Stimulated activated CD8-positive, alpha-beta memory T cell treated with anti-CD3 and anti-CD28 coated beads, Interleukin-15, amount 100 ng/mL, for 4 hours (primary cell): ENCODE measurements around the gene PRKG1.
"Not testable (repeated sequence)": the region's sequence is repeated elsewhere in the genome, so short reads cannot be mapped to it uniquely, and the experiment has no call there.

ENCODE experiments used
- DNase-seq, 2 donors: peaks; one replicate each; pipeline ENCODE4 v3.0.0-alpha.2; 2020; ENCODE audit warnings: low read depth in 2 of 2

PRKG1 gene

DNA sequence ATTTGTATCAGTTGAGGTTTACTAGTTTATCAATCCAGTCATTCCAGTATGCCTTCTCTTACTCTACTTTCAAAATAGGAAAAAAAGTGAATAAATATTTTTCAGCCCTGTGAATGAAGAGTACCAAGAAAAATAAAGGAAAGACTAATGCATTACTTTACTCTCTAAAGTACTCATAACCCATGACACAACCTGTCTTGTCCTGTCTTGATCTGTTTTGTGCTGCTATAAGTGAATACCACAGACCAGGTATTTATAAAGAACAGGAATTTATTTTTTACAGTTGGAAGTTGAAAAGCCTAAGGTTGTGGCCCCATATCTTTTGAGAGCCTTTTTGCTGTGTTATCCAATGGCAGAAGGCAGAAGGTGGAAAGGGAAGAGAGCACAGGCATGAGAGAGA, 1045.2 kb downstream of the PRKG1 start:
- no peak for DNase-seq

DNA sequence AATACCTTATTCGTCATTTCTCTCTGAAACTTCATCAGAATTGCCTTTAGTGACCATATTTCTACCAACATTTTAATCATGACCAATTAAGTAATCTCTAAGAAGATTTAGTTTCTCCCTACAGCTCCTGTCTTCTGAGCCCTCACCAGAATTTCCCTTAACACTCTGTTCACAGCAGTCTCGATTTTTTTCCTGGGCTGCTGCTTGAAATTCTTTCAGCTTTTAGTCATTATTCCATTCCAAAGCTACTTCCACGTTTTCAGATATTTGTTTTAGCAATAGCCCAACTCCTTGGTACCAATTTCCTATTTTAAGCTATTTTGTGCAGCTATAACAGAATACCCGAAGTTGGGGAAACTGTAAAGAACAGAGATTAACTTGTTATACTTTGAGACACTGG, 1047.4 kb downstream of the PRKG1 start:
- no peak for DNase-seq

DNA sequence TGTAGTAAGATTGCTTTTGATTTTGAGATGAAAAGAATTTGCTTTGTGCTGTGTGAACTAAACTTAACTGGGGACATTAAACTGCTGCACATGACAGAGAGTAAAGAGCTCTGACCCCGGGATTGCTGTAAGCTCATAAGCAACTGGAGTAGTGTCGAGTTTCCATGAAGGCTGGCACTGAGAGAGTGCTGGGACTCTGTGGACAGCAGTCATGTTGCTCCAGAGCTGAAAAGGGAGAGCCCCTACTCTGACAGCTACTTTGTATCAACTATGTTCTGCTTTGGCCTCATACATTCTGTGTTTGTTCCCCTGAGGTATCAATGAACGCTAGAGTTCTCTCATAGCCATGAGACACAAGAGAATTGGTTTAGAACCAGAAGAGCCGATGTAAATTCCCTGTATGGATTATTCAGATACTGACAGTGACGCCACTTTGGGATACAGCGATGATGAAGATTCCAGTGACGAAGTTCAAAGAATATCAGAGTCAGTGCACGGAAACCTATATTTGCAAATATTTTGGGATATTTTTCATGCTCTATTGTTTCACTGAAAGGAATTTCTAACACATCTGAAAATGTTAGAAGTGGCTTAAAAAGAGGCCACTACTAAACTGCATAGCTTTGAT, 1053.9 kb downstream of the PRKG1 start:
- DNase-seq = no peak

DNA sequence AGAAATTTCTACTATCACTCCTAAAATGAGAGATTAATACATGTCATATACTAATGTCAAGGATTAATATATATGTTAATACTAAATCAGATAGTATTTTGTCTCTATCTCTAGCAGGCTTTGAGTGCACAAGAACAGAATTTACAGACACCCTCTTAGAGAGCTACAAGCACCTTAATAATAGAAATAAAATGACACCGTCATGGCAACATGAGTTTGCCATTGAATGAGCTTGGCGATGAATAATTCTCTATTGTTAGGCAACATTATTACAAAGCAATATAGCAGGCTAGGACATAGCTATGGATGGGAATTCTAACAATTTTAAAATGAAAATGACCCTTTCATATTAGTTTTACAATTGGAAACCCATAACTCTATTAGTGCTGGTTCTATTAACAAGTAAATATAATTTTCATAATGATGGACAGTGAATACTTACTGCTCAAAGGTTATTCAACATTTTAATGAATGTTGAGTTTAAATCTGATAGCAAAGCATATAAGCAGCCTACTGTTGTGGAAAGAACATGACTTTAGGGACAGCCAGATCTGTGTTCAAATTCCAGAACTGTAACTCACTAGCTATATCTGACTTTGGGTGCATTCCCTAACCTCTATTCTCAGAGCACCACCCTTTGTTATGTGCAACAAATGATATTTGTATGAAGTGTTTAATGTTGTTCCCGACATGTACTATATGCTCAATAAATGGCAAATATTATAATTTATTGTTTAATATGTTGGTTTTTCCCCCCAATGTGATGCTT, 1055.3 kb downstream of the PRKG1 start:
- no peak for DNase-seq

DNA sequence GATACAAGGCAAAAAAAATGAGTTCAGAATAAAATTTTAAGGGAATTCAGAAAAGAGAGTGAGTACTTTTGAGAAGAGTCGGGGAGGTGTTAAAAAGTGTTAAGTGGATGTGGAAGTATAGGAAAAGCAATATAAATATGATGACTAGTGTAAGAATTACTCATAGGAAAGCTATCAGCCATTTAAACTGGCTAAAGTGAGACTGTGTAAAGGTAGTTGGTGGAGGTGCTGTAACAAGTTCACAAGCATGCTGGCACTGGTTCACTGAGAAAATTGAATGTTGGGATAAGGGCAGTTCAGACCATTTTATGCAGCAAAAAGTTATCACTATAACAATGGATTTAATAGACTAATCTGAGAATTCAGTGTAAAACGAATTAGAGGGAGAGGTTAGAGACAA, 1060.8 kb downstream of the PRKG1 start:
- no peak for DNase-seq

DNA sequence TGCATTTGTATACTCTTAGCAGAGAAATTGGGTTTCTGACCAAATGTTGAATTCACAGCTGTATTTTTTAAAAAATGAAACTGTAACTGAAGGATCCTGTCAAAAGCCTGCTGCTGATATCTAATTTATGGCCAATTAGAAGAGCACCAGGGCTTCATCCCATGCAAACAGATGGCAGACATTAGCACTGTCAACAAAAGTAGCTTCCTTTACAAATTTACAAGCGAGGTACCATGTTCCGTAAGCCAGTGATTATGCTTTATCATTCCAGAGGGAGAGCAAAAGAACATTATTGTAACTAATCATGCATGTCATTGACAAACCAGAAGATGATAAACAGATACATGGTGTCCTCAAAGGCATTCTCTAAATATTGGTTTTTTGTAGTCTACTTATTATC, 1062.6 kb downstream of the PRKG1 start:
- DNase-seq = no peak

DNA sequence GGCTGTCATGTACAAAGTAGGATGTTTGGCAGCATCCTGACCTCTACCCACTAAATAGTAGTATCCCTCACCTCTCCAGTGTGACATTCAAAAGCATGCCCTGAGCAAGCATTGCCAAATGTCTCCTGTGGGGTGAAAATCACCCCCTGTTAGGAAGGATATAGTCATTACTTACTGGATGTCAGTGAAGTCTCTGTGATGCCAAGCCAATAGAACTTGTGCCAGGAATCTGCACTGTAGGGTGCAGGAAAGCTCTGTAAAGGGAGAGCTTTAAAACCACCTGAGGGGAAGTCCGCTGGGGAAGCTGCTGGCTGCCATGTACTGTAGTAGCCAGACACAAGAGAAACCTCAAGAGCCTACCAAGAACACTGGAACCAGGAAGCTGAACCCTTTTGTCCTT, 1069.1 kb downstream of the PRKG1 start:
- no peak for DNase-seq

DNA sequence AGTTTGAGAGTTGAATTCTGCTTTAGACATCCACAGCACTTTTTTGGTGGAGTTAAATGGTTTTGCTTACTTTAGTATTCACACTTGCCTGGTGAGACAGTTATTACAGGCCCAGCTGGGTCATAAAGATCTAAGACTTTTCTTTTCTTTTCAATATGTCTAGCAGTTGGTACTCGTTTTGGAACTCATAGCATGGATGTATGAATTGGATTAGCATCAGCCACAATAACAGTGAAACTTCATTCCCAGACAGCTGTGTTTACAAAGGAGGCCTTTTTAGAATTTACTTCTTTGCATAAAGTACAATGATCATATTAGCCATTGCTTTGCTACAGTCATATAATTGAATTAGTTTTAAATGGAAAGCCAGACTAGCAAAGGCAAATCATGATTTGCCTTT, 1071.3 kb downstream of the PRKG1 start:
- no peak for DNase-seq

DNA sequence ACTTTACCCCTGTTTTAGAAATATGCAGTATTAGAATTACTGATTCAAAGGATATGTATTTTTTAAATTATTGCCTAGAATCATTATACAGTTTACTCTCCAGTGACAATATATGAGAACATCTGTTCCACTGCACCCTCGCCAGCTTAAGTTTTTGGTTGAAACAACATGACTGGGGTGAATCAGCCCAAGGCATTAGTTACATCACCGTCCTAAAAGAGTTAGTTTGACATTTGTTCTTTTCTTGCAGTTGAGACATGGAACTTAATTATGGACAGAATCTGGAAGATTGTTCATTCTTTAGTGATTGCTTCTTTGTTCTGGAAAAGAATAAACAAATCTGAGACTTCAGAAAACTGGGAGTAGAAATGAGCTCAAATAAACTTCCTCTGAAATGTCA, 1072.5 kb downstream of the PRKG1 start:
- no peak for DNase-seq

DNA sequence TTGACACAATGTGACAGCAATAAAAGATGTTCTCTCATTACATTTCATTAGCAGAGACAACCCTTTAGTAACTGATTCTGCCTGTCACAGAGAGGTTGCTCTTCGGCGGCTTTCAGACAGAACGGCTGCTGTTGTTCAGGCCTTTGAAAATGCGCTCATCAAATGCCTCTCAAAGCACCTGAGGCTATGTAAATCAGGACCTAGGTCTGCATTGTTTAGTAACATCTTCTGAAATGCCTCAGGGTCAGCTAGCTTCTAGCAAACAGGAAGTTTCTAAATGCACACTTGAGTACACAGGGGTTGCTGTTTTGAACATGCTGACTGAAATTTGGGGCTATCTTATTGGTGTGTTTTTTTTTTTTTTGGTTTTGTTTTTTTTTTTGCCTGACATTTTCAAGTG, 1096.5 kb downstream of the PRKG1 start:
- DNase-seq = no peak

DNA sequence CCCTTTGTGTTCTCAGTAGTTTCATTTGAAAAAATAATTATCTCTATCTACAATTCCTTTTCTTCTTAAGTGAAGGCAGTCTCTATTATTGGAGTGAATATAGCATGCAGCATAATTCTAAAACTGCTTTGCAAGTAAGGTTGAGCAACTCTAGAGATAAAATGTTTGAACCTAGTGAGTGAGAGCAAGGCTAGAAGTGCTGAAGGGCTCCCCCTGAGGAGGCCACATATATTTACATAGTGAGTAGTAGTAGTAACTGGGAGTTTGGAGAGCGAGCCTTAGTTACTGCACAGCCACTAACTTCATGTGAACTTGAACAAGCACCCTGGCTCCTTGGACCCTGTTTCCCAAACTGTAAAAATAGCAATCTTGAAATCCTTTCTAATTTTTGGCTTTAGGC, 1098.3 kb downstream of the PRKG1 start:
- no peak for DNase-seq

DNA sequence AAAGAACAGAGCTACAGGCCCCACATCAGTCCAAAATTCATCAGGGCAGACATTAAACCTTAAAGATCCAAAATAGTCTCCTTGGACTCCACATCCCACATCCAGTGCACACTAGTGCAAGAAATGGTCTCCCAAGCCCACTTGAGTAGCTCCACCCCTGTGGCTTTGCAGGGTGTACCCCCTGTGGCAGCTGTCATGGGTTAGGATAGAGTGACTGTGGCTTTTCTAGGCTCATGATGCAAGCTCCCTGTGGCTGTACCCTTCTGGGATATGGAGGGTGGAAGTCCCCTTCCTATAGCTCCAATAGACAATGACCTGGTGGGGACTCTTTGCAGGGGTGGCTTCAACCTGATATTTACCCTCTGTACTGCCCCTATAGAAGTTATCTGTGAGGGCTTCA, 1111.0 kb downstream of the PRKG1 start:
- no peak for DNase-seq

DNA sequence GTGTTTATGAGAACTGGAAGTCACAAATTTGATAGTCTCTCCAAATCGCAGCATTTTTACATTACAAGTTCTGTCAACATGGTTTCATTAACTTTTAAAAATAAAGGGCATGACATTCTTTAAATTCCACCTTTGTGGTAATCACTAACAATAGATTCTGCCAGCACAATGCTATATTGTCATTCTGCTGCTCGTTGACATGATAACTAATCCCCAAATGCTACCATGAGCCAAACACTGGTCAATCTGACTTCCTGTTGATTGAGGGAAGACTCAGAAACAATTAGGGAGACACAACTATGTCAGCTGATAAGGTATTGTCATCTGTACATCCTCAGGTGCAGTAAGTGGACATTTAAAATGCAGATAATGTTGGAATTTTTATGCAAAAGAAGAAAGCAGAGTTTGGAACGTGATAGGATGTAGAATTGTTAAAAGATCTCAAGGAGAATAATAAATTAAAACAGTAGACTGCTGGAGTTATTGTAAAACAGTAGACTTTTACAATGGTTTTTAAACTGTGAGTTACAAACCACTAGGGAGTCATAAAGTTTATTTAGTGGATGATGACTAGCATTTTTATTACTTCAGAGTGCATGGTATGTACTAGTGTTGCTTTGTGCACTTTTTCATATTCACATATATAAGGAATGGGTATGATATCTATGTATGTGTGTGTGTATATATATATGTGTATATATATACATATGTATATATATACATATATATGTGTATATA, 1113.4 kb downstream of the PRKG1 start:
- DNase-seq = no peak

DNA sequence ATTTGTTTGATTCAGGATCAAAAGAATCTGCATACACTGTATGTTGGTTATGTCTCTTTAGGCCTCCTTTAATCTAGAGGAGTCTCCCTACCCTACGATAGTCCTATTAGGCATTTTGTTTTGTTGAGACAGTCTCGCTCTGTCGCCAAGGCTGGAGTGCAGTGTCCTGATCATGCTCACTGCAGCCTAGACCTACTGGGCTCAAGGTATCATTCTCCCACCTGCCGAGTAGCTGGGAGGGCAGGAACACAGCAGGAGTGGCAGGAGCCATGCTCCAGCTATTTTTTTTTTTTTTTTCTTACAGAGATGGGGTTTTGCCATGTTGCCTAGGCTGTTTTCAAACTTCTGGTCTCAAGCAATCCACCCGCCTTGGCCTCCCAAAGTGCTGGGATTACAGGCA, 1116.8 kb downstream of the PRKG1 start:
- no peak for DNase-seq

DNA sequence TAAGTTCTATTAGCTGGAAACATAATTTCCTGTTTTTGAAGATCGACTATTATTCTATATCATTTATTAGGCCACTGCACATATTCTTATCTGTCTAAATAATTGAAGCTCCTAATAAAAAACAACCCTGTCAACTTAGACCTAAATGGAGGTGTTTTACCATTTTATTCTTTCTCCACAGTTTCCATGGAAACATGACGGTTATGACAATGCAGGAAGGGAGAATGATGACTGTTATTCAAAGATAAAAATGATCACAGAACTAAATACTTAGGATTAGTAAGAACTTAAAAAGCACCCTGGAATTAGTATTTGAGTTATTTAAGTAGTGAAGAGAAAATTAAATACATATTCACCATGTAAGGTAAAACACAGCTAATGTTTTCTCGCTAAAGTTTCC, 1119.9 kb downstream of the PRKG1 start:
- no peak for DNase-seq

DNA sequence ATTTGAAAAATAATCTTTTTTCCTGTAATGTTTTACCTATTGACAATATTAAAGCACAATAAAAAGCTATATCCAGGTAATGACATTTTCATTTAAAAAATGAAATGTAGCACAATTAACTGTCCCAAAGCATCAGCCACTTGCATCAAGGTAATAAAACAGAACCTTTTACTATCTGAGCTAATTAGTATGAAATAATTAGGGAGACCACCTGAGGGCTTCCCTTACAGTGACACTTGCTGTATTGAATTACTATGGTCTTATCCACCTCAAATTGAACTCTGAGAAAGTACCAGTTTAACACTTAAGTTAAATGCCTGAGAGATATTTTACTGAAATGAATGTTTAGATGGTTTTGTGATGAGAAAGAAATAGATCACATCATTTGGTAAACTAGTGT, 1120.4 kb downstream of the PRKG1 start:
- no peak for DNase-seq

DNA sequence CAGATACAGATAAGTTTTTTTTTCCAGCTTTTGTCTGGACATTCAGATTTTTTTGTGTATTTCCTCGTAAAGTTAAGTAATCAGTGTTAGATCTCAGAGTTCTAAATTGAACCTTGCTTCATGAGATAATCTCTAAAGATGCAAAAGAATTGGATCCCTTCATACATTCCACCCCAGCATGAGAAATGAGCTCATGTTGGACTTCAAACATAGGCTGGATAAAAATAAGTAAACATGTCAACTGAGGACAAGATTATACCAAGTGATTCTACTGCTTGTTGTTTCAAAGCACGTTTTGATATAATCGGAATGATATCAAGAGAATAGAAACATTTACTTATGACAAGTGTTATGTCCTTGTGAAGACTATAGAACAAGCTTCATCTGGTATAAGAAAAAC, 1122.8 kb downstream of the PRKG1 start:
- DNase-seq = no peak

DNA sequence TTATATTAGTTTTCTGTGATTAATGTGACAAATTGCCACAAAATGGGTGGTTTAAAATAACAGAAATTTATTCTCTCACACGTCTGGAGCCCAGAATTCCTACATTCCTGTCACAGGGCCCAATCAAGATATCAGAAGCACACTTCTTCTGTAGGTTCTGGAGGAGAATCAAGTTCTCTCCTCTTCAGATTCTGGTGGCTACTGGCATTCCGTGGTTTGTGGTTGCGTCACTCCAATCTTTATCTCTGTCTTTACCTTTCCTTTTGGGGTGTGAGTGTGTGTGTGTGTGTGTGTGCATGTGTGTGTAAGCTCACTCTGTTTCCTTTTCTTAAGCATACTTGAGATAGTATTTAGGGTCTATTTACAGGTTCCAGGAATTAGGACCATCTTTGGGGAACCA, 1124.3 kb downstream of the PRKG1 start:
- DNase-seq = no peak

DNA sequence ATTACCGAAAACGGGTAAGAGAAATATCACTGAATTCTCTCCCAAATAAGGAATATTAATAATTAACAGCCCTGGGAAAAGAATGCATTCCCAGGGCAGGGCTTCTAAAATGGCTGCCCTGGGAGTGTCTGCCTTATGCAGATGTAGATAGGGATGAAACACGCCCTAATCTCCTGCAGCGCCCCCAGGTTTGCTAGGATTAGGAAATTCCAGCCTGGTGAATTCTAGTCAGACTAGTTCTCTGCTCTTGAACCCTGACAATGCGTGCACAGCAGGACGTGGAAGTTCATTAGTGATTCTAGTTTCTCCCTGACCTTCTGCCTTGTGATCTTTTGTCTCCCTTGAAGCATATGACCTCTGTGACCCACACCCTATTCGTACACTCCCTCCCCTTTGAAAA, 1130.6 kb downstream of the PRKG1 start:
- DNase-seq = not testable (repeated sequence)

DNA sequence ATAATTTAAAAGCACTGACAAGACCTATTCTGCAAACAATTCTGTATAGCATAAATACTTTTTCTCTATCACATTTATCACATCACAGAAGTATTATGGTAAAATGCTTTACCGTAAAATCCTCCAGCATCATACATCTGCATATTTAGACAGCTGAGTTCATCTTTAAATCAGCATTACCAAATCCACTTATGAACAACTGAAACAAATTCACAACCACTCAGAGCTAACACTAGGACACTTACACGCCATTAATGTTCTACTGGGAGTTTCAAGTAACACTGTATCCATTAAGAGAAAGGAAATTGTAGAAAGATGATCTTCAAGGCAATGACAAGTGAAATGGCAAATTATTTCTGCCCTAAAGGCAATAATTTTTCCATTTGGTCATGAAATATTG, 1134.1 kb downstream of the PRKG1 start:
- DNase-seq = no peak

DNA sequence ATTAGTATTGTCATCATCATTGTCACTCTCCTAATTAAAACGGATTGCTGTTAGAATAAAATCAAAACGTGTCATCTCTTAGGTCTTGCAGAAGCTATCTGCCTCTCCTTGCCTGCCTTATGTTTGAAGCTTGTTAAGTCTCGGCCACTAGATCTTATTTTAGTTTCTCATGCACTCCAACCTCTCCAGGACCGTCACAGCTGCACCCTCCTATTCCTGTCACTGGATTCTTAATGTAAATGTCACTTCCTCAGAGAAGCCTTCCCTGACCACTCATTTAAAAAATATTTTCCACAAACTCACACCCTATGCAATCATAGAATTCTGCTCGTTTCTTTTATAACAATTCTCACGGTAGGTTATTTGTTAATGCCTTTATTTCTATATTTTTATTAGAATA, 1135.9 kb downstream of the PRKG1 start:
- no peak for DNase-seq

DNA sequence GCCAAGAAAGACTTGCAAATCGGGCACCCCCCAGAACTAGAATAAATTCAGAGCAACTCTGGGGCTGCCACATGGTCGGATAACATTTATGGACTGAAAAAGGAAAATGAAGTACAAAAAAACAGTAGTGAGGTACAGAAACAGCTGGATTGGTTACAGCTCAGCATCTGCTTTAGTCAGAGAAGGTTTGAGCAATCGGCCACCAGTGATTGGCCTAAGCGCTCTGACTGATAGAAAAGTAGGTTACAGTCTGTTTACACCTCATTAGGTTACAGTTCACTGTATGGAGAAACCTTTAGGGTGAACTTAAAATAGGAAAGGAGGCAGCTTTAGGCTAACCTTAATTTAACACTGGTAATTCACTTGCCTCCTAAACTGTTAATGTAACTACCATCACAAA, 1137.8 kb downstream of the PRKG1 start:
- no peak for DNase-seq

DNA sequence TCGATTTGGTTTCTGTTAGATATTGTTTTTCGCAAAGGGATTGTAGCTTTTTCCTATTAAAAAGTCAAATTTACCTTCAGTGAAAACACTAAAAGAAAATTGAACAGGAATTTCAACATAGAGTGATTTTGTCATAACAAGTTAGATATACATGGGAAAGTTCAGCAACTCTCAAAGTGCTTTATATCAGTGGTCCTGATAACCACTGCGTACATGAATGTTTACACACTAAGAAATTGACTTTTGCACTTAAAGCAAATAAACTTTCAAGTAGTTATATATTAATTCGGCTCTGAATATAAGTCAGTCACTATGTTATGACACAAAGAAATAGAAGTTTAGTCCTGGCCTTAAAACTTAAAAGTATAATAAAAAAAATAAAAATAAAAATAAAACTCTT, 1138.5 kb downstream of the PRKG1 start:
- DNase-seq = no peak
